Measurements from ENCODE around the gene ARHGAP27.
A peak's percentile ranks its signal among the peaks of the same experiment; 100 is the strongest.
"Not testable (repeated sequence)": the region's sequence is repeated elsewhere in the genome, so short reads cannot be mapped to it uniquely, and the experiment has no call there.

ARHGAP27 gene

GRCh38 chr17:45432405-45433158 is at the start of gene ARHGAP27:
Gene ARHGAP27, minus strand, starts transcription at chr17:45432870. Its CDS starts 2,591 bp downstream, at chr17:45430279.
- peak; percentile 20 for DNase-seq (ENCODE audit: low spot score)

GRCh38 chr17:45482317-45482716 is 49.6 kb upstream of the ARHGAP27 start:
- not testable (repeated sequence) for DNase-seq (ENCODE audit: low spot score)

- DNase-seq (ENCODE audit: low spot score): not testable (repeated sequence)
Observed at GRCh38 chr17:45475436-45475835, 42.8 kb upstream of the ARHGAP27 start.

GRCh38 chr17:45472249-45472648 is 39.6 kb upstream of the ARHGAP27 start:
- DNase-seq (ENCODE audit: low spot score): not testable (repeated sequence)

- DNase-seq (ENCODE audit: low spot score): not testable (repeated sequence)
Observed at GRCh38 chr17:45469204-45469563, 36.5 kb upstream of the ARHGAP27 start.

- DNase-seq (ENCODE audit: low spot score): not testable (repeated sequence)
Observed at GRCh38 chr17:45468293-45469203, 35.9 kb upstream of the ARHGAP27 start.

- not testable (repeated sequence) for DNase-seq (ENCODE audit: low spot score)
Observed at GRCh38 chr17:45461524-45462327, 29.1 kb upstream of the ARHGAP27 start.

- not testable (repeated sequence) for DNase-seq (ENCODE audit: low spot score)
Observed at GRCh38 chr17:45460422-45460821, 27.8 kb upstream of the ARHGAP27 start.

GRCh38 chr17:45454341-45454740 is 21.7 kb upstream of the ARHGAP27 start:
- DNase-seq (ENCODE audit: low spot score): not testable (repeated sequence)

- DNase-seq (ENCODE audit: low spot score): not testable (repeated sequence)
Observed at GRCh38 chr17:45453731-45454130, 21.1 kb upstream of the ARHGAP27 start.

GRCh38 chr17:45453225-45453534 is 20.5 kb upstream of the ARHGAP27 start:
- DNase-seq (ENCODE audit: low spot score): not testable (repeated sequence)

- DNase-seq (ENCODE audit: low spot score): not testable (repeated sequence)
Observed at GRCh38 chr17:45452329-45453224, 19.9 kb upstream of the ARHGAP27 start.

- DNase-seq (ENCODE audit: low spot score): not testable (repeated sequence)
Observed at GRCh38 chr17:45451660-45452059, 19.0 kb upstream of the ARHGAP27 start.

GRCh38 chr17:45451131-45451530 is 18.5 kb upstream of the ARHGAP27 start:
- no peak for DNase-seq (ENCODE audit: low spot score)

- DNase-seq (ENCODE audit: low spot score): not testable (repeated sequence)
Observed at GRCh38 chr17:45449708-45450329, 17.1 kb upstream of the ARHGAP27 start.

- not testable (repeated sequence) for DNase-seq (ENCODE audit: low spot score)
Observed at GRCh38 chr17:45449260-45449659, 16.6 kb upstream of the ARHGAP27 start.

GRCh38 chr17:45448483-45448882 is 15.8 kb upstream of the ARHGAP27 start:
- not testable (repeated sequence) for DNase-seq (ENCODE audit: low spot score)

GRCh38 chr17:45448066-45448465 is 15.4 kb upstream of the ARHGAP27 start:
- not testable (repeated sequence) for DNase-seq (ENCODE audit: low spot score)

GRCh38 chr17:45447650-45448049 is 15.0 kb upstream of the ARHGAP27 start:
- not testable (repeated sequence) for DNase-seq (ENCODE audit: low spot score)

GRCh38 chr17:45446872-45447625 is 14.4 kb upstream of the ARHGAP27 start:
- not testable (repeated sequence) for DNase-seq (ENCODE audit: low spot score)
